C4-2B (cell line): ENCODE results near the gene EPHA7.

ENCODE experiments used
- ZFX ChIP-seq: fragments of 450-650 bp; IDR thresholded peaks from 2 replicates; pipeline ENCODE4 v1.6.1; 2017
- TF ChIP-seq, protein P1 (sequence below): fragments of 450-650 bp; conservative IDR thresholded peaks from 2 replicates; pipeline ENCODE4 v1.5.1; 2017; ENCODE audit warnings: mild to moderate bottlenecking

DNA sequence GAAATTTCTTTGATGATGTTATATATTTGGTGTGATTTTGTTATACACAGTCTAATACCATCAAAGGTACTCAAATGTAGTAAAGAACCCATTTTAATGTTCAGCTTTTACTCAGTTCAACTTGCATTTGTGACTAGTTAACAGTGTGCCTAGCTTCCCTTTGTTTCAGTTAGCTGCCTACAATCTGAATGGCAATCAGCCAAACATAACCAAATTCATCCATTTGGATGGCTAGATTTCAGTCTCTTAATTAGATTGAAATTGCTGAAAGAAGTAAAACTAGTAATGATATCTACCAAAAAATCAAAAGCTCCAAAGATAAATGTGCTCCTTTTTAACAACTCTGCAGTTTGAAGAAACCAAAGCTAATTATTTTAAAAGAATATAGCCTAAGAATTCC, 6.9 kb downstream of the EPHA7 start:
- TF ChIP-seq, protein P1, sequence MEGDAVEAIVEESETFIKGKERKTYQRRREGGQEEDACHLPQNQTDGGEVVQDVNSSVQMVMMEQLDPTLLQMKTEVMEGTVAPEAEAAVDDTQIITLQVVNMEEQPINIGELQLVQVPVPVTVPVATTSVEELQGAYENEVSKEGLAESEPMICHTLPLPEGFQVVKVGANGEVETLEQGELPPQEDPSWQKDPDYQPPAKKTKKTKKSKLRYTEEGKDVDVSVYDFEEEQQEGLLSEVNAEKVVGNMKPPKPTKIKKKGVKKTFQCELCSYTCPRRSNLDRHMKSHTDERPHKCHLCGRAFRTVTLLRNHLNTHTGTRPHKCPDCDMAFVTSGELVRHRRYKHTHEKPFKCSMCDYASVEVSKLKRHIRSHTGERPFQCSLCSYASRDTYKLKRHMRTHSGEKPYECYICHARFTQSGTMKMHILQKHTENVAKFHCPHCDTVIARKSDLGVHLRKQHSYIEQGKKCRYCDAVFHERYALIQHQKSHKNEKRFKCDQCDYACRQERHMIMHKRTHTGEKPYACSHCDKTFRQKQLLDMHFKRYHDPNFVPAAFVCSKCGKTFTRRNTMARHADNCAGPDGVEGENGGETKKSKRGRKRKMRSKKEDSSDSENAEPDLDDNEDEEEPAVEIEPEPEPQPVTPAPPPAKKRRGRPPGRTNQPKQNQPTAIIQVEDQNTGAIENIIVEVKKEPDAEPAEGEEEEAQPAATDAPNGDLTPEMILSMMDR: no peak
- no peak for TF ChIP-seq ZFX
